Fibroblast of skin of right biceps (primary cell): ENCODE data around the gene PF4V1.
A peak's percentile ranks its signal among the peaks of the same experiment; 100 is the strongest.
"Not testable (repeated sequence)": the region's sequence is repeated elsewhere in the genome, so short reads cannot be mapped to it uniquely, and the experiment has no call there.

Experiments used
- DNase-seq: peaks from one replicate; pipeline ENCODE4 v3.0.0-alpha.2; 2013

PF4V1 gene

DNA sequence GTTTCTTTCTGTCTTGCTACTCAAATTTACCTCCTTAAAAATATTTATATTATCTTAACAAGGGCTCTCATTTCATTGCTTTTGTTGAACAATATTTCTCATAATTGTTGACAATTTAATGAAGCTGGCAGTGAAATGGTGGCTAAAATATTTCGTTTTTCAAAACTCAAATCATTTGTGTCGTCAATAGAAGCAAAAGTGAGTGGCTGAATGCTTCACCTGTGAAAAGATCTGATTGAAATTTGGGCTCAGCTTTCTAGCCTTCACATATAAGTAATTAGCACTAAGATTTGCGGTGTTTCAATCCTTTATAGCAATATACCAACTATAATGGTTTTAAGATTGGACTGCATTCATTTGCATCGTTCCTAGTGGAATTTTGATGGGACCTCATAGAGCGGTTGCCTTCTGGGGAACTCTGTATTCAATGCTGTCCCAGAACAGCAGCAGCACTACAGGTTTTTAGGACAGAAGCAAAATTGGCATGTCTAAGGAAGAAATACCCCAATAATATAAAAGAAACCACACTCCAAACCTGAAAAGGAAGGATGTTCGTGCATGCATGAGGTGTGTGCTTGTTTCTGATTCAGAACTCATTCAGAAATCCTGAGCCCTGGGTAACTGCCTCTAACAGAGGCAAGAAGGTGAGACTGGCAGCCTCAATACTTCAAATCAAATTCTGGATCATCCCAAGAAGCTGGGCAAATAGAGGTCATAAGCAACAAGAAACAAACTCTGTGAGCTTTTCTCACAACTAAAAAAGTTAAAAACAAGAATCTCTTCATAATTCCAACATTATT, 18.6 kb downstream of the PF4V1 start:
- no peak for DNase-seq

GRCh38 chr4:73872316-73873108, 19.4 kb downstream of the PF4V1 start:
- no peak for DNase-seq

DNA sequence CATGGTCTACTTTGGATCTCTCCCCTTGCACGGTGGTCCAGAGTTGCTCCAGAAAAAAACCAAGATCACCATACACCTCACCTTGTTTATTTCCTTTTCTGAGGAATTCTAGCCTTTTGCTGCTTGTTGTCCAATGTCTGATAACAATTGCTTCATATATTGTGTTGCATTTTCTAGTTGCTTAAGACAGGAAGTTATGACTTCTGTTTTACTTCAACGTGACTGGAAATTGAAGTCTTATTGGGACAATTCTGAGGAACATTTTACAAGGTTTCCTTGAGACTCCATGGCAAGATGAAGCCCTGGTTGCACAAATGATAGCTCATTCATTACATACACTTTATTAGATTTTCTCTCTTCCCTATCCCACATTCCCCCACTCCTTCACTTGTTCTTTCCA, 21.3 kb downstream of the PF4V1 start:
- no peak for DNase-seq

GRCh38 chr4:73875401-73875800, 22.3 kb downstream of the PF4V1 start:
- DNase-seq = no peak

DNA sequence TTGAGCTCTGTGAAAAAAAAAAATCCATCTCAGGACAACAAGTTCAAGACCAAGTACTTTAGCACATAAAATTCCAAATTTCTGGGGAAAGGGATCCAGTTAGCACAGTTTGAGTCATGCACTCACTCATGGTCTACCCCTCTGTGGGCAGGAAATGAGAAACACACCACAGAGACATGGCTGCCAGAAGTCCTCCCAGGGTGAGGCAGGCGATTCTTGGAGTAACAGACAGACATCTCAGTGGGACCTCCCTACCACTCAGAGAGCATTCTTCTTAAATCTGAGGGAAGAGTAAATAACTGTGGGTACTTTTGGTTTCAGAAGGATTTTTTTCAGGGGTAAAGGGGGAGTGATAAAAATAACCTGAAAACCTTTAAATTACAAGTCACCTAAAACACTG, 30.2 kb downstream of the PF4V1 start:
- DNase-seq = peak; percentile 94

- peak; percentile 58 for DNase-seq
These were observed 32.6 kb downstream of the PF4V1 start for GRCh38 chr4:73885574-73886267.

- no peak for DNase-seq
These were observed 38.2 kb downstream of the PF4V1 start for GRCh38 chr4:73891326-73891725.

DNA sequence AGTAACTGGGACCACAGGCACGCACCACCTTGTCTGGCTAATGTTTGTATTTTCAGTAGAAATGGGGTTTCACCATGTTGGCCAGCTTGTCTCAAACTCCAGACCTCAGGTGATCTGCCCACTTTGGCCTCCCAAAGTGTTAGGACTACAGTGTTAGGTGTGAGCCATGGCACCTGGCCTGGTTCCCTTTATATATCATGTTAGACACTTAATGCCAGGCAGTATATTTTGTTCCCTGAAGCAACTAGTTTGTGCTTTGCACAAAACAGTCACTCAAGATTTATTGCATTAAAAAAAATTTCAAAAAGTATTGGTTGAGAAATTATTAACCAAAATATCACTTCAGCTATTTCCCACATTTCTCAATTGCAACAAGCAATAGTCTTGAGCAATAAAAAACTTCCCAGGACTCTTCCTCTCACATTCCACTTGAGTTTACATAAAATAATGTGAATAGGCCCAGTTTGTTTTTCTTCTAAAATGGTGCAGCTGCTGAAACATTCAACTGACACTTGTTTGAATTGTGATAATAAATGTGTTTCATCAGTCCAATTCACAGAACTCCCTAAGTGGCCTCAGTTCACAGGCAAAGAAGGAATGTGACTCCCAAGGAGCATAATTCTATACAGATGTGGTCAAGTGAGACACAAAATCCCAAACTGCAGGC, 38.8 kb downstream of the PF4V1 start:
- DNase-seq = peak; percentile 95

- DNase-seq = no peak
These were observed 39.9 kb downstream of the PF4V1 start for GRCh38 chr4:73892966-73893365.

DNA sequence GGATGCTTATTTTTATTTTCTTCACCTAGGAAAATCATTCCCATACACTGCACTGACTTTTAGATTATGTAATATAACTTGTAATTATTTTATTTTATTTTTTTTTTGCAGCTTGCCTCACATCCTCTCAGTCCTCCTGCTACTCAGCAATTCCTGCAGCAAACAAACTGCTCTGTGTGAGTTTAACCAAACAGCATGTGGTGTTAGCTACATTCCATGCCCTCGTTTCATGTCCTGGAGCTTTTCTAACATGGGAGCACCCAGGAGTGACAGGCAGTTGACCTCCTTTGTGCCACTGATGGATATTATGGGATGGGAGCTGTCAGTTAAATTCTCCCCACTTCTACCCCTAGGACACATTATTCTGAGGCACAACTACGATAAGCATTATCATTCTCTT, 40.9 kb downstream of the PF4V1 start:
- DNase-seq = peak; percentile 42

DNA sequence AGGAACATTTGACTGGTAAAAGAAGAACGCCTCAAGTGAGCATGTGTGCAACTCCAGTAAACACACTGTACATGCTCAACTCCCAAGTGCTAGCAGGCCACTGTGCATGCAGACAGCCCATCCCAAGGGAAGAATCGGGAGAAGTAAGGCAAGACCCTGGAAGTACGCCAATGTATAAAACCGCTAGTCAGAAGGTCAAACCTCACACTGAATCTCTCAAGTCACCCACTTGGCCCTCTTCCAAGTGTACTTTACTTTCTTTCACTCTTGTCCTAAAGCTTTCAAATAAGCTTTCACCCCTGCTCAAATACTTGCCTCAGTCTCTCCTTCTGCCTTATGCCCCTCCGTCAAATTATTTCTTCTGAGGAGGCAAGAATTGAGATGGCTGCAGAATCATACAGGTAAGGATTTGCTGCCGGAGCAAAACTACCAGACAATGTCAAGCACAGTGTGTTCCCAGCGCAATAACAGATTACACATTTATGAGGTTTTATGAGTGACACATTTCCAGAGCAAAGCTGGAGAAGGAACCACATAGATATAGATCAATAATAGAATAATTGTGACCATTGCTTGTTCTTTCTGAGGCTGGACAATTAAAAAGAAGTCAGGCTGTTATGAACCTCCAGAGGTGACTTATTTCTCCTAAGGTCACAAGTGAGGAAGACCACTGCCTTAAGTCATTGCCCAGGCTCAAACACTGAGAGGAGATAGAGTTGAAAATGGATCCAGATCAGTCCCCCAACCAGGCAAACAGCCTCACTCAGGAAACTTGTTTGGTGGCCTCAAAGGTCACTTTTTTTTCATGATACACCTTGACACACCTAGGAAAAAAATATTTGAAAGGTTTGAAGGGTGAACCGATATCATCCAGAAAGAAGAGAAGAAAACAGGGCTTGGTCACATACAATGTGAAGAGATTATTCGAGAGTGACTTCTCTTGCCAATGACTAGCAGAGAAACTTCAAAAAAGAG, 42.4 kb downstream of the PF4V1 start:
- DNase-seq = peak; percentile 67

- DNase-seq = no peak
These were observed 43.3 kb downstream of the PF4V1 start for GRCh38 chr4:73896416-73896815.

- DNase-seq = peak; percentile 96
These were observed 44.5 kb downstream of the PF4V1 start for GRCh38 chr4:73897380-73898136.

- not testable (repeated sequence) for DNase-seq
These were observed 46.2 kb downstream of the PF4V1 start for GRCh38 chr4:73899338-73899737.

- peak; percentile 92 for DNase-seq
These were observed 47.9 kb downstream of the PF4V1 start for GRCh38 chr4:73901031-73901430.

GRCh38 chr4:73902038-73902637, 49.0 kb downstream of the PF4V1 start:
- peak; percentile 71 for DNase-seq

- no peak for DNase-seq
These were observed 49.9 kb downstream of the PF4V1 start for GRCh38 chr4:73902817-73903547.
